Stimulated activated CD8-positive, alpha-beta memory T cell treated with anti-CD3 and anti-CD28 coated beads, Interleukin-4, amount 100 ng/mL, for 4 hours (primary cell): Measurements from ENCODE around the gene DLGAP5.

ENCODE experiments used
- DNase-seq, 2 donors: peaks; one replicate each; pipeline ENCODE4 v3.0.0-alpha.2; 2020; ENCODE audit warnings: low read depth in 2 of 2, low spot score in 1 of 2

The DLGAP5 gene

DNA sequence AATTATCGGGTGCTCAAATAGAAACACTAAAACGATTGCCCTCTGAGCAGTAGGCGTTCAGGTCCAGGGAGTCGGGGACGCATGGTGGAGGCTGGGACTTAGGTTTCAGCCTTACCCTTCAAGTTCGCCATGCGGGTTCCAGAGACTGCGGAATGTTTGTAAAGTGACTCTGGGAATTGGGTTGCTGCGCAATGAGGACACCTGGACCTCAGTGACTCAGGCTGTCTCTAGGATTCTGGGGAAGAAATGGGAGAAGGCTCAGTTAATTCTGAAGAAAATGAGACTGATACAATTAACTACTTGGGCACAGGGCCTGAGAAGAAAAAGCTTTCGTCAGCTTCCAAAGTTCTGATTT lies 61.2 kb downstream of the DLGAP5 start:
- DNase-seq = no peak

DNA sequence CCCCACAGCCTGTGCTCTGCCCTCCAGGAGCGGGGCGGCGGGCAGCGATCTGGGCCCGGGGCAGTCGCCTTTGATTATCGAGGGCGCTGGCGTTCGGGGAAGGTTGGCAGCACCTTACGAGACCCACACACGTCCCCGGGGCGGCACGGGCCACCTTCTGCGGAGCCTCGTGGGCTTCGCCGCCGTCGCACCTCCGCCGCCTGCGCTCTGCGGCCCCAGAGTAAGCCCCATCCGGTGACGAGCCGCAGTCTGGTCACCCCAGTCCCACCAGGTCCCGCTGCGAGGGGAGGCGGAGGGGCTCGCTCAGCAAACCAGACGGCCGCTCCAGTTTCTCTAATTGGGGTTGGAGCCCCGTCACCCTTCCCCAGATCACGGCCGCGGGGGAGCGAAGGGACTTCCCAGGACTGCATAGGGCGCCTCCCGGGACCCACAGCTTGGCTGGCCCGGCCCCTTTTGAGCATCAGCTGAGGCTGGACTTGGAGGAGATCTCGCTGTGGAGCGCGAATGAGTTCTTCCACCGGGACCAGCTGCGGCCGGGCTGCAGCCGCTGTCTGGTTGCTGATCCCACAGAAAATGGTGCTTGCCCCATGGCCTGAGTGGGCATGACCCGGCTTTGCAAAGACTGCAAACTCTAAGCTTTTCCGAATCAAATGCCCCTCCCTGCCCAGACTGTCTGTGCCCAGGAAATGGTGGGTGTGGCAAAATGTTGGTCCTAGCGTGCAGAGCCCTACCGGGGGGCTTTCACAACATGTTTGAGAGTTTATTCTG lies 61.8 kb downstream of the DLGAP5 start:
- DNase-seq = peak in 1 of 2 donors; percentile 24

DNA sequence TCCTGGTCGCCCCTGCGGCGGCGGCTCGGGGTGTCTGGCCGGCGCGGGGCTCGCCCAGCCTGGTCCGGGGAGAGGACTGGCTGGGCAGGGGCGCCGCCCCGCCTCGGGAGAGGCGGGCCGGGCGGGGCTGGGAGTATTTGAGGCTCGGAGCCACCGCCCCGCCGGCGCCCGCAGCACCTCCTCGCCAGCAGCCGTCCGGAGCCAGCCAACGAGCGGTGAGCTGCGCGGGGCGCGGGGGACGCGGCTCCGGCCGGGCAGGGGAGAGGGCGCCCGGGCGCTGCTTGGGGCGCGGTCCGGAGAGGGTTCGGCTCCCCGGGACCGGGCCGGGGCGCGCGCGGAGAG lies 62.3 kb downstream of the DLGAP5 start, which contains the start of gene LGALS3:
TSS of gene LGALS3 (plus strand) at position 167 of the 342 bp plus-strand sequence. CDS start 8,122 bp downstream, outside the sequence.
- DNase-seq = no peak

DNA sequence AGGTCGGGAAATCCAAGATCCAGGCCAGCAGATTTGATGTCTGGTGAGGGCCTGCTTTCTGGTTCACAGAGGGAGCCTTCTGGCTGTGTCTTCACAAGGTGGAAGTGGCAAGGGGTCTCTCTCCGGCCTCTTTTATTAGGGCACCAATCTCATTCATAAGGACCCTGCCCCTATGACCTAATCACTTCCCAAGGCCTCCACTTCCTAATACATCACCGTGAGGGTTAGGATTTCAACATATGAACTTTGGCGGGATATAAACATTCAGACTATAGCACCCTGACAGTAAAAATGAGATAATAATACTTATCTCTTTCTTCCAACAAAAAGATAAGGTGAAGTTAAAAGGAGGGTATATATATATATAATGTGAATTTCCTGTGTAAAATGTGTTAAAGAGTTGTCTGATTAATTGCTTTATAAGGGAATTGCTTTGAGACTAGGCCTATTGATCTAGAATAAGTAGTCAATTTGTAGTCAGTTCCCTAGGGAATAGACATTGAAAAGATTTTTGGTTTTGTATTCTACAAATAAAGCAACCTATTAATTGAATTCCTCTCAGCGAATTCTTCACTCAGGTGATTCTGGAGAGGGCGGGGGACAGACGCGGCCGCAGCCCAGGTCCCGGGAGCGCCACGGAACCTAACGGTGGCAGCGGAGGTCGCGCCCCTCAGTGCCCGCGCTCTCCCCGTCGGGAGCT lies 62.8 kb downstream of the DLGAP5 start:
- DNase-seq = no peak

DNA sequence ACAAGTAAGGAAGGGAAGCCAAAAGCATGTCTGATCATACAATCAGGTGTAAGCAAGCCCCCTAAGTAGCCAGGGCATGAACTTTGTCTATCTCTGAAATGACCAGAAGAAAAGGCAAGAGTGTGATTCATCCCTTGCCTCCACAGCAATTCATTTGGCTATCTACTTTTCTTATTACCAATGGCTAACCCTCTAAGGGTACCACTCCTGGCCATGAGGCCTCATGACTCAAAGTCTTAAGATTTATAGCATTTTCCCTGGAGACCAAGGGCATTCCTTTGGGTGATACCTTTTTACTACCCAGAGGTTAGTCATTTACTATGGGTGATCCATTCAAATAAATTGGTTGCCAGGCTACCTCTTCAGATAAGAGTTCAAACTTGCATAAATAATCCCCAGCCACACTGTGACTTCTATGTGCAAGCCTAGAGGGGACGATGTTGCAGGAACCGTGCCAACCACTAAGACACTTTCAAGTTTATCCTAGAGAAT lies 63.9 kb downstream of the DLGAP5 start:
- DNase-seq = no peak

DNA sequence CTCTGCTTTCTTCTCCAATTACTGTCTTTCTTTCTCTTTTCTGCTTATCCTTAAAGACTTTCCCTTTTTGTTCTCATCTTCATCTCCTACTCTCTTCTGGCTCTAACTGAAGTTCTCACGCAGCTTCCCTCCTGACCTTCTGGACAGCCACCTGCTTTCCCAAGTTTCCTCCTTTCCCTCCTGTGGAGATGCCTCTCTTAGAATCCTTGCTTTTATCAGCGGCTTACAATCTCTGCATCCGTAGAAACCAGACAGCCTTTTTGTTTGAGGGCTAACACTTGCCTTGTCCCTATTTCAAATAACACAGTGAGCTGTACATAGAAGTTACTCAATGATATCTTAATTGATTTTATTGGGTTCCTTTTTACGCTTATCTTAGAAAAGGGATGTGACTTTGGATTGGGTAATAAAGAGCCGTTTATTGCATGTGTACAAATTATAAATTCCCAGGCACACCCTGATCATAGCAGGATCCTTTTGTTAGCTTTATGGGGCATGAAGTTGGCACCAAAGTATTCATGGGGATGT lies 64.4 kb downstream of the DLGAP5 start:
- DNase-seq = no peak

DNA sequence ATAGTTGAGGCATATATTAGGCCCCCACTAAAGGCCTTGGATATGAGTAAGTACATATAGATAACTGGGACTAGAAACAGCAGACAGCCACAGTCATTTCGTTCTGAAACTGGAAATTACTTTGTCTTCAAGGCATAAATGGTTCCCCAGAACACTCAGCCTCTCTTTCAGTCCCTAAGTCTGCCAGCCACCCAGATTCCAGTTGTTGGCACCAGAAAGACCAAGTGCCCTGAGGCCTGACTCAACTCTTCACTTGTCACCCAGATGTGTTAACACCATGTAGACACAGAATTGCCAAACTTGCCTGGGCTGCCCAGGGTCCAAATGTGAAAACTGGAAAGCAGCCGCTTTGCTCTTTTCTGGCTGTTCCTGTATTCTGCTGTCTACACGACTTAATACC lies 65.4 kb downstream of the DLGAP5 start:
- DNase-seq = no peak

DNA sequence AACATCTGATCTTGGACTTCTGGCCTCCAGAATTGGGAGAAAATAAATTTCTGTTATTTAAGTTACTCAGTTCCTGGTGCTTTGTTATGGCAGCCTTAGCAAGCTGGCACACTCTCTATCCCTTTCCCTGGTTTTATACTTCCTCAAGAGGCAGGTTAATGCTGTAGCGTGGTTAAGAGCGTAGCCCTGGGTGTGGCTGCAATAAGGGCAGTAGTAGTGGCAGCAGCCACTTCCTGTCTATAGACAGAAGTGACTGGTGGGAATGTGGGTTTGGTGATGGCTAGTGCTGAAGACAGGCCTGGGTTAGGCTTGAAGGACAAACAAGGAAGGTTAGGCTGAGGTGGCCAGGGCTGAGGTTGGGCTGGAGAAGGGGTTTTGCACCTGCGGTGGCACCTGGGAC lies 66.0 kb downstream of the DLGAP5 start:
- DNase-seq = no peak

DNA sequence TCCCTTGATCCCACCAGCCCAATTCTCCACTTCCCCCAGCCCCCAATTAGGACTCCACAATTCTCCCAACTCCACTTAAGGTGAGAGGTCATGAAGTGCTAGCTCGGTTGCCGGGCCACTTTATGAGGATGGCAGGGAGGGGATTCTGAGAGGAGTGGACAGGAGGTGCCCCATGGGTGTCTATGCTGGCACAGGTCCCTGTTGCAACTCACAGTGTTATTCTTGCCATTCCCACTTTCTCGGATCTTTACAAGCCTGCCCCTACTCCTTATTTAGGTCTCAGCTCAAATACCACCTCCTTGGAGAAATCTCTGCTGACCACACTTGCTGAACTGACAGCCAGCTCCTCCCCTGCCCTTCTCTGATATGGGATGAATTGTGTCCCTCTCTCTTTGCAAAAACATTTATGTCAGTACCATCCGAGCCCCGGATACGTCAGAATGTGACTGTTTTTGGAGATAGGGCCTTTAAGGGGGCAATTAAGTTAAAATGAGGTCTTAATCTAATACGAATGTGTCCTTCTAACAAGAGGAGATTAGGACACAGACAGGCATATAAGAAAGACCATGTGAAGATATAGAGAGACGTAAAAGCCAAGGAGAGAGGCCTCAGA lies 66.5 kb downstream of the DLGAP5 start:
- no peak for DNase-seq

DNA sequence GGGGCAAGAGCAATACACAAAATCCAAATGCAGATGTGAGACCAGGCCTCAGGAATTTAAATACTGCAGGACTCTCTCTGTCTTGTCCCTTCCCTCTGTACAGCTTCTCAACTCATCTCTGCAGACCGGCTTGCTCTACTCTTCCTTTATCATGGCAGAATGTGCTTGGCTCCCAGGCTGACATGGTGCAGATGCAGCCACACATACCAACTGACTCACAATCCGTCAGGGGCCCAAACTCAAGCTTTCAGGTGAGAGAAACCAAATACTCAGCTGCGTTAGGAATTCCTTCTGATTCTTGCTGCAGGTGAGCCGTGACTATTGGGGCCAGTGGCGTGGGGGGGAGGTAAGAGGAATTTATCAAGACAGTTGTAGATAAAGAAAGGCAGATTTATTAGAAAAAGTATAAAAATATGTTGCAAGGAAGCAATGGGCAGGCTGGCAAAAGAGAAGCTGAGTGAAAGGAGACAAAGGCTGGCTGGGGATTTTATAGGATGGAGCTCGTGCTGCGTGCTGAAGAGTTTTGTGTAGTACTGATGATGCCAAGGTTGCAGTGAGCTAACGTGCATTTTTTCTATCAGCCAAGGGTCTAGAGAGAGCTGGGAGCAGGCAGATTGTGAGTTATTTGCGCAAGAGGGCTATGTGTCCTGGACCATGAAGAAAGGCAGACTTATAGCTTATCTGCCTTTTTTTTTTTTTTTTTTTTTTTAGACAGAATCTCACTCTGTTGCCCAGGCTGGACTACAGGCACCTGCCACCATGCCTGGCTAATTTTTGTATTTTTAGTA lies 67.3 kb downstream of the DLGAP5 start:
- no peak for DNase-seq

DNA sequence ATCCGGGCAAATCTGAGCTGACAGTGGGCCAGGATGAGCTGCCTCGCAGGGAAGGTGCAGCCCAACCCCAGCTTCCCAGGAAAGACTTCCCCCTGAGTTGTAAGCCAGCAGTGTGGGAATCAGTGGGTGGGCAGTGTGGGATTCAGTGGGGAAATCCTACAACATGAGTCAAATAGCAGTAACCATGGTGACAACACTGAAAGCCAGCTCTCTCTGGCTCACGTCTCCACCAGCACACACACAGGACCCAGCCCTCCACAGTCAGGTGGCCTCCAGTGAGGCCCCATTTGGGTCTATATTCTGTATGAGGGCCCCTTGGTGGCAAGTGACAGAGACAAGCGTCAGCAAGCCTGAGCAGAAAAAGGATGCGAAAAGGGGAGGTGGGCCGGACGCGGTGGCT lies 68.3 kb downstream of the DLGAP5 start:
- no peak for DNase-seq

DNA sequence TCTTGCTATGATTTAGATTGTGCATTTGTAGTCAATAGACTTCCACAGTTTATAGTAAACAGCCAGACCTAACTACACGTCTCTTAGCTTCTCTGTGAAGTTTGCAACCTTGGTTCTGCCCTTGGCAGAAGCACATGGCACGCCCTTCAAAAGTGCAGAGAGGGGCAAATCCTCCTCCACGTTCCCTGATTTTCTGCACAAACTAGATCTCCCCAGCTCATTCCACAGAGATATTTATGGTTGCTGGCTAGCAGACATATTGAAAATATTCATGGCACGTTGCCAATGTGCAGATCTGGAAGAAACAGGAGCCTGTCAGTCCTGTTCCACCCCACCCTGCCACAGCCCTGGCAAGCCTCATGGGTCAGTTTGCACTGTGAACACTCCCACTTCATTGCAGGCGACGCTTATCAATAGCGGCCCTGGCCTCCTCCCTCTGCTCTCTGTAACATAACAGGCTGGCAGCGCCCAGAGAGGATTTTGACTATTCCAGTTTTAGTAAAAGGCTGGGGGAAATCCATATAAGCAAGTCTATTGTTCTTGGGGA lies 68.9 kb downstream of the DLGAP5 start:
- no peak for DNase-seq

DNA sequence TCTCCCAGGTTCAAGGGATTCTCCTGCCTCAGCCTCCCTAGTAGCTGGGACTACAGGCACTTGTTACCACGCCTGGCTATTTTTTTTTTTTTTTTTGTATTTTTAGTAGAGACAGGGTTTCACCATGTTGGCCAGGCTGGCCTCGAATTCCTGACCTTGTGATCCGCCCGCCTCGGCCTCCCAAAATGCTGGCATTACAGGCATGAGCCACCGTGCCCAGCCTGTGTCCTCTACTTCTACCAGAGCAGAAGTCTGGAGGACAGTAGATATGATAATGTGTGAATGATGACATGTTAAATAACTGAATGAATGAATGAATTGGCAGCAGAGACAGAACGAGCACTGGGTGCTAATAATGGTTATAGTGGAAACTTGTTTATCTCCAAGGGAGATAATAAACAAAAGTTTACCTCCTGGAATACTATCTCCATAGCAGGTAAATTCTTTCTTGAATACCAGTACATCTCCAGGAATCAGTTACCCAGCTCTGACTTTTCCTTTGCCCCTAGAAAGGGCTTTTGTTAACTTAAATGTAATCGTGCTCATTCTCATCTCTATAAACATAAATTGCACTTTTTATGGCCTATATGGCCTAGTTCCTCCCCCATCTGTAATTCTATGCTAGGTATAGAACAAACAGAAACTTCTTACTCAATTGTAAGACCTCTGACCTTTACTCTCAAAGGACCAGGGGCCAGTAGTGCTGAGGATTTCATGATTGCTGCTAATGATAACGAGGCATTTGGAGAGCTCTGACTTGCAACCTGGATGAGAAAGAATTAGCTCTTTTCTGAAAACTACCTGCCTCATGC lies 69.6 kb downstream of the DLGAP5 start:
- DNase-seq = no peak

DNA sequence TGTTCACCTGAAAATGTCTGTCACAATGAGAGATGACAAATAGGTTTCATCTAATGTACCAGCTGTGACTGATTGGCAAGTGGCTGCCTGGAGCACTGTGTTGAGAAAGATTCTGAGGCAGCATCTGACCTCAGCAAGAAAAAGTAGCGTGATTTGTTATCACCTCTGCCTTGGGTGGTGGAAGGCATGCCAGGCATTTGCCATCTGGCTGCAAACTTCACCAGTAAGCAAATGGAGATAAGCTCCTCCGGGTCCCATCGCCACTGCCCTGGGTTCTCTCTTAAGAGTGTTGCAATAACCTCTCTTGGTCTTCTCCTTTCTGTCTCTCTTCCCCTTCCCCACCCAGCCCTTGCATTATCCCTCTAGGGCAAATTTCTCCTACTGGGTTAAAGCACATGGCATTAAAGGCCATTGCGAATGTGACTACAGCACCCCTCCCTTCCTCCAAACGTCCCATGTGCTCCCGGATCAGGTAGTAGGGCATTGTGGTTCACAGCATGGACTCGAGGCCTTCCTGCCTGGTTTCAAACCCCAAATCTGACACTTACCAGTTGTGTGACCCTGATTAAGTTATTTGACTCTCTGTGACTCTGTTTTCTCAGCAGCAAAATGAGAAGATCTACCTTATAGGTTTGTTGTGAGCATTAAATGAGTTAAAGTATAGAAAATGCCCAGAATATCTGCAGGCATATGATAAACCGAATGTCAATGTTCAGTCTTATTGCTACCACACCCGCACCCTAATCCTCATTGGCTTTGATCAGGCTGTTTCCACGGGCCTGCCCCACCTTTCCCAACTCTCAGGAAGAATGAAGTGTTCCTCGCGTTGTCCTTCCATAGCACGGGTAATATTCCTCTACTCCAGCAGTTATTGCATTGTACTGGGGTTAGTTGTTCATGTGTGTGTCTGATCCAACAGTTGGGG lies 70.6 kb downstream of the DLGAP5 start:
- no peak for DNase-seq

DNA sequence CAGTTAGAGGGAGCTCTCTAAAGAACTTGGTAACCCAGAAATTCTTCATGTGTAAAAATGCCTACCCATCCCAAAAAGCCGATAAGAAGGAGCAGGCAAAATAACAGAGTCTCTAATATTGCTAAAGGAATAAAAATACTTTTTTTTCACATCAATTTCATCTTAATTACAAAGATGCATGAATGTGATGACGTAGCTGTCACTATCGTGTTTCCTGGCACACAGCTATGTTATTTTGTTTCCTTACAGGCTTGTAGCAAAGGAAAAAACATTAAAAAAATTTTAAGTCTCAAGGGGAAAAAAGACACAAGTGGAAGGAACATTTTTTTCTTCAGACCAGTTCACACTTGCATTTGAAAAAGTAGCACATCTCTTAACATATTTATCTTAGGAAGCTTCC lies 72.6 kb downstream of the DLGAP5 start:
- no peak for DNase-seq

DNA sequence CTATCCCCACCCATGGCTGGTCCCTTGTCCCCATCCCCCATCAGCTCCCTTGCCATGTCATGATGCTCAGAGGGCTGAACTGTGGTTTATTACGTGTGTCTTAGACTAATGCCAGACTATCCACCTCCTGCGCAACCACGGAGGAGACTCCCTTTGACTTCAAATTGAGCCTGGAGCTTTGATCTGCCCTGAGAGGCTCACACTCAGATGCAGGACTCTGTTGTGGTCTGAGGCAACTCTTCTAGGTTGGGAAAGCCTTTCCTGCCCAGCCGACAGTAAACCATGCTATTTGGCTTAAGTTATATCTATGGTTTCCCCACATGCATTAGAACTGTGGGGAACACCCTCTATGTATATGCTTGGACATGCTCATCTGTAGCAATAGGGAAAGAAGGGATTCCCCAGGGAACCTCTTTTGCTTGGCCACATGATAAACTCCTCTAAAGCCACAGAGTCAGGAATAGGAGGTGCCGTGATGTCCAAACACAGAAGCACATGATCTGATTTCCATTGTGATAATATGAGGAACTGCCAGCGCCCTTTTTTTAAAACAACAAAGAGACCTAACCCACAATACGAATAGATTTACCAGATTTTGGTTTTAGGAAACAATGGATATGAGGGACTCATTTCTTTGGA lies 73.5 kb downstream of the DLGAP5 start:
- no peak for DNase-seq

DNA sequence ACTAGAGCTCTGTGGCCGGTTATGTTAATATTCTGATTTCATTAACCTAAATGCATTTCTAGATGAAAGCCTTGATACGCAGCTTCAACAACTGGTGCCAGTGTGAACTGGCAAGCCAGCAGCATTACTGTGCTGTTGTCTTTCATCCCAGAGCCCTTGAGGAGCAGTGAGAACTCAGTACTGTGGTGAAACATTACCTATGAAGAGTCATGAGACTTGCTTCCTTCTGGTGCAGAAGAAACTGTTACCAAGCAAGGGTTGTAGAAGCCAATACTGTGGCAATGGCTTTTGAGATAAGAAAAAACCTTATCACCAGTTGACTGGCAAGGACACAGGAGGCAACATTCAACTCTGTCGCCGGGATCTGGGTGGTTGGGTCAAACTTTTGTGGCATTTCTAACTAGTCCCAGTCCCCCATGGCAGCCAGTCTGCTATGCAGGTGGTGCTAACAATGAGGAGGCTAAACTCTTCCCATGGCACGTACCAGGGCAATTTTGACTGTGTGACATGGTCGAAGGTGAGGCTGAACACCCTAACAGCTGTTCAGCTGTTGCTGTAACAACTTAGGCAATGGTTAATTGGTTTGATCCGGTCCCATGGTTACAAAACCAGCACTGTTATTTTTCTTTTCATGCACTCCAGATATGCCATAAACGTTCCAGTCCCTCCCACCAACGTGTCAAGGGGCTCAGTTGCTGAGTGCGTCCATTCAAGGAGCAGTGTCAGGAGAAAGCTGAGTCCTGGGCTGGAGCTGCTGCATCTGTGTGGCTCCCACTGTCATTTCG lies 74.9 kb downstream of the DLGAP5 start:
- DNase-seq = no peak

DNA sequence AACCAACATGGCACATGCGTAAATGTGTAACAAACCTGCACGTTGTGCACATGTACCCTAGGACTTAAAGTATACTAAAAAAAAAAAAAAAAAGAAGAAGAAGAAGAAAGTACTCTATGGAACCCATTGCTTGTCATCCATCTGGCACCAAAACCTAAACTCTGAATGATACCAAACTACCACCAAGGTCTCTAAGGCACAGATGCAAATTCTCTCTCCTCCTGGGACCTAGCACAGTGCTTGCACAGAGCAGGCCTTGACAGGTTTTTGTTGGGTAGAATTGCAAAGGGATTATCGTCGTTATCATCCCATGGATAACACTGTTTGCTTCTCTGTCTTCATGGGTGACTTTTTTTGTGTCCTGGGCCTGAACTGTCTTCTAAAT lies 75.5 kb downstream of the DLGAP5 start:
- DNase-seq = no peak
